T-helper 2 cell (primary cell): ENCODE results near the gene OR10A5.
"Not testable (repeated sequence)": the region's sequence is repeated elsewhere in the genome, so short reads cannot be mapped to it uniquely, and the experiment has no call there.

ENCODE experiments used
- DNase-seq, 5 experiments: peaks; one replicate each; pipeline versions ENCODE4 v3.0.0 to v3.0.0-alpha.2; 2012 to 2022

OR10A5 gene

DNA sequence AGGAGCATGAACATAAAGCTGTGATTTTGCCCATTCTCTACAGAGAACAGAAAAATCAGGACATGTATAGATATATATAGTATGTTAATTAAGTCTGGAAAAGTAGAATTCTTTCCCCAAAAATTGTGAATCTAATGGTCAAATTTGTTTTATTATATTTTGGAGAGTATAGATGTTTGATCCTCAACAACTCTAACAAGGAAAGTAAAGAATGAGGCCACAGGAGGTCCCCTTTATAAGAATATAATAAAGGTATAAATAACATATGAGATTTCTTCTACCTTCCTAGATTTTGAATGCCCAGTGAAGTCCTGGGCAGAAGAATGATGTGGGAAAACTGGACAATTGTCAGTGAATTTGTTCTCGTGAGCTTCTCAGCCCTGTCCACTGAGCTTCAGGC is 30.8 kb downstream of the OR10A5 start, which contains the start of gene OR10A4:
Gene OR10A4 (plus strand): TSS at position 301 of the 400 bp plus-strand sequence. CDS start 23 bp downstream, at position 324.
- no peak for DNase-seq

DNA sequence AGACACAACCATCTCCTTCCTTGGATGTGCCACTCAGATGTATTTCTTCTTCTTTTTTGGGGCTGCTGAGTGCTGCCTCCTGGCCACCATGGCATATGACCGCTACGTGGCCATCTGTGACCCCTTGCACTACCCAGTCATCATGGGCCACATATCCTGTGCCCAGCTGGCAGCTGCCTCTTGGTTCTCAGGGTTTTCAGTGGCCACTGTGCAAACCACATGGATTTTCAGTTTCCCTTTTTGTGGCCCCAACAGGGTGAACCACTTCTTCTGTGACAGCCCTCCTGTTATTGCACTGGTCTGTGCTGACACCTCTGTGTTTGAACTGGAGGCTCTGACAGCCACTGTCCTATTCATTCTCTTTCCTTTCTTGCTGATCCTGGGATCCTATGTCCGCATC is 31.4 kb downstream of the OR10A5 start:
- no peak for DNase-seq

DNA sequence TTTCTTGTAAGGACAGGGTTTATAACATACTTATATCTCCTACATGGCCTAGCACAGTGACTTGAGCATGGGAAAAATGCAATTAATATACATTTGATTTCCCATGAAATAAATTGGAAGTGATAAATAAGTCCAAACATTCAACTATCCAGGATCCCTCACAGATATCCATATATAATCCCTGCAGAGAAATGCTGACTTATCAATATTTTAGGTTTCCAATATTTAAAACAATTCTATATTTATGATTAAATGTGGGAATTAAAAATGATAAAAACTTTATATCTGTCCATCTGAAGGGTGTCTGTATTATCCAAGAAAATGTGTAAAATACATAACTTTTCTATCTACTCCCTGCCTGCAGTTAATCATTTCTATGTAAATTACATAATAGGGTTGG is 37.3 kb downstream of the OR10A5 start:
- DNase-seq: no peak

DNA sequence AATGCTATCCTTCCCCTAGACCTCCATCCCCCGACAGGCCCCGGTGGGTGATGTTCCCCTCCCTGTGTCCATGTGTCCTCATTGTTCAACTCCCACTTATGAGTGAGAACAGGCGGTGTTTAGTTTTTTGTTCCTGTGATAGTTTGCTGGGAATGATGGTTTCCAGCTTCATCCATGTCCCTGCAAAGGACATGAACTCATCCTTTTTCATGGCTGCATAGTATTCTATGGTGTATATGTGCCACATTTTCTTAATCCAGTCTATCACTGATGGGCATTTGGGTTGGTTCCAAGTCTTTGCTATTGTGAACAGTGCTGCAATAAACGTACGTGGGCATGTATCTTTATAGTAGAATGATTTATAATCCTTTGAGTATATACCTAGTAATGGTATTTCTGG is 42.2 kb downstream of the OR10A5 start:
- DNase-seq: not testable (repeated sequence)

DNA sequence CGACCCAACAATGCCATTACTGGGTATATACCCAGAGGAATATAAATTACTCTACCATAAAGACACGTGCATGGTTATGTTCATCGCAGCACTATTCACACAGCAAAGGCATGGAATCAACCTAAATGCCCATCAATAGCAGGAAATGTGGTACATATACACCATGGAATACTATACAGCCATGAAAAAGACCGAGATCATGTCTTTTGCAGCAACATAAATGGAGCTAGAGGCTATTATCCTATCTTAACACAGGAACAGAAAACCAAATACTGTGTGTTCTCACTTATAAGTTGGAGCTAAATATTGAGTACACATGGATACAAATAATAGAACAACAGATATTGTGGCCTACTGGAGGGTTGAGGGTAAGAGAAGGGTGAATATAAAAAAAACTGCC is 43.3 kb downstream of the OR10A5 start:
- DNase-seq: no peak

DNA sequence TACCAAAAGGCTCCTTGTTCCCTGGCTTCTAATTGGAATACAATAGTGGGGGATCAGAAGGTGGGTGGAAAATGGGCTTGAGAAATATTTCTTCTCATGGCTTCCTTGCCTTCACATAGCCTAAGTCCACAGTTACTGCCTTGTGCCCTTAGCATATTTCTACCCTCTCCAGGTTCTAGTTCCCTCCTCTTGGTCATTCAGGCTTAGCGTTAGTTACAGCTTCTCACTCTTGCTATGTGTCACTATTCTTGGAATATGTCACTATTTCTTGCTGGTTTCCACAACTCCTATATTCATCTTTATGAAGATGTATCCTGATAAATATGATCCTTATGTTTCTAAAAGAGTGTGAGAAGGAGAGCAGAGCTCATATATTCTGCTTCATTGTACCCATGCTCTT is 44.4 kb downstream of the OR10A5 start:
- no peak for DNase-seq

DNA sequence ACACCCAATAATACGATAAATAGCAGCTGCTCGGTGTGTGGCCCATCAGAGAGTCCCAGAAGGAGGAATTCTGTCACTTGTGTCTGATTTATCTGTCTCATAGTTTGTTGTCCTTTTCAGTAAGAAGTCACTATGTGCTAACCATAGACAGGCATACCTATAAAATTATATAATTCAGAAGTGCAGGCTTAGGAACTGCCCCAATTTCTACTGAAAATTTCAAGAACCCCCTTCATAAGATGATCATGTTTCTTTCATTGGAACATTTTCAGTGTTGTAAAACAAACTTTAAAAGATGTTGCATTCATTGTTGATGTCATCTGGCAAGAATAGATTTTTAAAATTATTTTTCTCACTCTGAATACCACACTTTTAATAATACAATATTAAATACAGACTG is 46.9 kb downstream of the OR10A5 start, which contains the start of gene OR2D2:
Gene OR2D2 (minus strand): TSS at position 101 of the 400 bp plus-strand sequence. CDS start 0 bp downstream, at position 101.
- no peak for DNase-seq

DNA sequence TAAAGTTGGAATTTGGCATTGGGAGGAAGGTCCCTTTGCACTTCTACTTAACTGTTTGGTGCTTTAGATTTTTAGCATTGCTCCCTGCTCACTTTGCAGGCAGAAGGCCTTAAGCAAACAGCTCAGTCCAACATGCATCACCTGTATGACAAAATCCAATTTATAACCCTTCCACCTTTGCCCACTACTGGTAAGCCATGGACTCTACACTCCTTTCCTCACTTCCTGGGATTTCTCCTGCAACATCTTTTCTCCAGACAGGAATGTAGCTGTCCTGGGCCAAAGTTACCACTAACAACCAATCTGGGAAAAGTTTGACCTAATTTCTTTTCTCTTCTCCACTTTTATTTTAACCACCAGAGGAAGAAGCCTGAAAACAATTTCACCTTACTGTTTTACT is 48.6 kb downstream of the OR10A5 start:
- DNase-seq: no peak

DNA sequence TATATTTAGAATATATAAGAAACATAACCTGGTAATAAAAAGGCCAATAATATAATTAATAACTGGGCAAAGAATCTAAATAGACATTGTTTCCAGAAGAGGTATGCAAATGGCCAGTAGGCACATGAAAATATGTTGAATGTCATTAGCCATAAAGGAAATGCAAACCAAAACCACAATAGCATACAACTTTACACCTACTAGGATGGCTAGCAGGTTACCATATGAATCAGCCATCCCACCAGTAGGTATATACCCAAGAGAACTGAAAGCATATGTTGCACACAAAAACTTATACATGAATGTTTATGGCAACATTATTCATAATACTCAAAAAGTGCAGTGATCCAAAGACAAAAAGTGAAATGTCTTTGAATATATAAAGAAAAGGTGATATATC is 49.5 kb downstream of the OR10A5 start:
- peak in 1 of 5 experiments; percentile 50 for DNase-seq
